GM23338 (cell line): ENCODE data around the gene DHX36. TPM values are rescaled to one million over a fixed set of nuclear protein-coding genes. Genes with fewer than 3 reads are reported as not detected.

Source experiments
- ATAC-seq: fragments of 200-7000 bp; cut with Tn5 transposase; 3 replicates; pipeline ENCODE4 v1.9.1; 2020
- DNase-seq: peaks from one replicate; pipeline ENCODE4 v3.0.0-alpha.2; 2015; ENCODE audit warnings: low spot score
- H2AFZ ChIP-seq: fragments of 200-600 bp; sonication (generic); 2 replicates; pipeline ENCODE4 v1.8.0; 2016; ENCODE audit warnings: antibody characterized with exemption, mild to moderate bottlenecking, moderate library complexity
- H3F3A ChIP-seq: fragments of 200-600 bp; sonication (generic); replicated peaks from 2 replicates; pipeline ENCODE4 v1.8.0; 2017; ENCODE audit warnings: antibody characterized with exemption, mixed run types, low read depth
- H3K27ac ChIP-seq: fragments of 200-600 bp; sonication (generic); 2 replicates; pipeline ENCODE4 v1.6.1; 2016; ENCODE audit warnings: low read depth
- H3K27me3 ChIP-seq: fragments of 200-600 bp; sonication (generic); 2 replicates; pipeline ENCODE4 v1.8.0; 2016; ENCODE audit warnings: mild to moderate bottlenecking, mixed run types, moderate library complexity; ENCODE audit not compliant: insufficient read depth
- H3K36me3 ChIP-seq: fragments of 200-600 bp; sonication (generic); 2 replicates; pipeline ENCODE4 v1.8.0; 2016; ENCODE audit warnings: mild to moderate bottlenecking; ENCODE audit not compliant: insufficient read depth
- H3K4me1 ChIP-seq: fragments of 200-600 bp; sonication (generic); 2 replicates; pipeline ENCODE4 v1.8.0; 2016; ENCODE audit warnings: mild to moderate bottlenecking, moderate library complexity; ENCODE audit not compliant: insufficient read depth
- H3K4me2 ChIP-seq: fragments of 200-600 bp; sonication (generic); 2 replicates; pipeline ENCODE4 v1.7.1; 2017; ENCODE audit warnings: mixed run types
- H3K4me3 ChIP-seq: fragments of 200-600 bp; sonication (generic); 2 replicates; pipeline ENCODE4 v1.6.1; 2016; ENCODE audit warnings: mixed run types
- H3K79me2 ChIP-seq: fragments of 200-600 bp; sonication (generic); replicated peaks from 2 replicates; pipeline ENCODE4 v1.8.0; 2017; ENCODE audit warnings: mild to moderate bottlenecking; ENCODE audit not compliant: insufficient read depth
- H3K9me2 ChIP-seq: fragments of 200-600 bp; sonication (generic); 2 replicates; pipeline ENCODE4 v1.8.0; 2017; ENCODE audit not compliant: insufficient read depth
- H4K20me1 ChIP-seq: fragments of 200-600 bp; sonication (generic); replicated peaks from 2 replicates; pipeline ENCODE4 v1.8.0; 2017; ENCODE audit warnings: mild to moderate bottlenecking; ENCODE audit not compliant: insufficient read depth
- H3K27ac Mint-ChIP-seq: 2 replicates; pipeline ENCODE4 v1.8.0; 2020; ENCODE audit warnings: inconsistent platforms, mild to moderate bottlenecking, moderate library complexity, mixed read lengths
- H3K27me3 Mint-ChIP-seq: 3 replicates; pipeline ENCODE4 v1.8.0; 2022; ENCODE audit warnings: low read depth, mild to moderate bottlenecking, moderate library complexity, mixed read lengths, inconsistent platforms; ENCODE audit not compliant: insufficient read depth, poor library complexity
- H3K36me3 Mint-ChIP-seq: 3 replicates; pipeline ENCODE4 v1.8.0; 2021; ENCODE audit warnings: low read depth, mild to moderate bottlenecking, inconsistent platforms, moderate library complexity, mixed read lengths
- H3K4me1 Mint-ChIP-seq: 3 replicates; pipeline ENCODE4 v1.8.0; 2020; ENCODE audit warnings: mild to moderate bottlenecking, inconsistent platforms, mixed read lengths
- H3K4me3 Mint-ChIP-seq: 3 replicates; pipeline ENCODE4 v1.8.0; 2021; ENCODE audit warnings: moderate library complexity, mild to moderate bottlenecking, inconsistent platforms, mixed read lengths
- H3K9me3 Mint-ChIP-seq: 3 replicates; pipeline ENCODE4 v1.8.0; 2020; ENCODE audit warnings: moderate library complexity, mild to moderate bottlenecking, inconsistent platforms, mixed read lengths
- CREB1 ChIP-seq: fragments of 250-450 bp; sonication (Bioruptor Pico); IDR thresholded peaks from 2 replicates; pipeline ENCODE4 v1.5.0; 2020; ENCODE audit warnings: low read depth, mild to moderate bottlenecking, moderate library complexity
- CTCF ChIP-seq, 2 experiments: fragments of 200-600 bp in 1 of 2; sonication (generic) in 1 of 2; conservative IDR thresholded peaks; 2 replicates each; pipeline versions ENCODE4 v1.5.1 to v1.6.1; 2016 to 2017; ENCODE audit warnings: antibody characterized with exemption in 2 of 2, low read depth in 2 of 2, mild to moderate bottlenecking in 2 of 2, moderate library complexity in 1 of 2
- ETS1 ChIP-seq: IDR thresholded peaks from 2 replicates; pipeline ENCODE4 v1.6.1; 2016; ENCODE audit warnings: antibody characterized with exemption
- EZH2 ChIP-seq: fragments of 200-600 bp; sonication (generic); IDR thresholded peaks from one replicate; pipeline ENCODE4 v1.8.0; 2017; ENCODE audit warnings: antibody characterized with exemption, mild to moderate bottlenecking, low read depth; ENCODE audit not compliant: unreplicated experiment
- EZH2phosphoT487 ChIP-seq: fragments of 200-600 bp; sonication (generic); IDR thresholded peaks from one replicate; pipeline ENCODE4 v1.8.1; 2018; ENCODE audit warnings: antibody characterized with exemption; ENCODE audit not compliant: unreplicated experiment
- JUNB ChIP-seq: IDR thresholded peaks from one replicate; pipeline ENCODE4 v1.6.1; 2016; ENCODE audit warnings: antibody characterized with exemption; ENCODE audit not compliant: unreplicated experiment
- NANOG ChIP-seq: IDR thresholded peaks from 2 replicates; pipeline ENCODE4 v1.6.1; 2016; ENCODE audit warnings: antibody characterized with exemption, borderline replicate concordance
- POLR2AphosphoS5 ChIP-seq: IDR thresholded peaks from 2 replicates; pipeline ENCODE4 v1.6.1; 2016; ENCODE audit warnings: antibody characterized with exemption, low read depth
- REST ChIP-seq: IDR thresholded peaks from one replicate; pipeline ENCODE4 v1.6.1; 2018; ENCODE audit warnings: antibody characterized with exemption; ENCODE audit not compliant: unreplicated experiment
- STAT1 ChIP-seq: IDR thresholded peaks from one replicate; pipeline ENCODE4 v1.6.1; 2016; ENCODE audit warnings: antibody characterized with exemption; ENCODE audit not compliant: unreplicated experiment
- ZNF114 ChIP-seq: fragments of 250-450 bp; sonication (Bioruptor Pico); IDR thresholded peaks from 2 replicates; pipeline ENCODE4 v1.5.0; 2020; ENCODE audit warnings: mild to moderate bottlenecking, moderate library complexity
- ZNF331 ChIP-seq: fragments of 250-450 bp; sonication (Bioruptor Pico); IDR thresholded peaks from 2 replicates; pipeline ENCODE4 v1.5.0; 2020; ENCODE audit warnings: low read depth, mild to moderate bottlenecking, moderate library complexity
- ZNF462 ChIP-seq: fragments of 250-450 bp; sonication (Bioruptor Pico); IDR thresholded peaks from 2 replicates; pipeline ENCODE4 v1.5.0; 2020; ENCODE audit warnings: mild to moderate bottlenecking, moderate library complexity
- polyA plus RNA-seq: library from polyadenylated mRNA; unstranded; fragments of >200 nt; fragmentation: Nextera tagmentation; extraction: Ambion mirVana; gene quantifications from 2 replicates; pipeline ENCODE4 v1.2.1, GENCODE V29; 2016
- total RNA-seq: library from RNA; depleted of rRNA; stranded (reverse); fragments of >200 nt; shearing (Covaris generic); gene quantifications from 2 replicates; pipeline ENCODE4 v1.2.3, GENCODE V29; 2014

The DHX36 gene
- total and polyA plus RNA-seq, 2 experiments from 2014 or later = 103 to 110 TPM

- Histone ChIP-seq H3K9me2 (peaks cover 9% of the 10 kb centered on the region; the same call in 1 of the 2 replicates), H4K20me1 (no peaks in the 10 kb centered on the region), H3K79me2 (no peaks in the 10 kb centered on the region), H3K4me3 (no peak overlapping the region), H3F3A (no peaks in the 10 kb centered on the region), H3K4me1 (no peaks in the 10 kb centered on the region), H2AFZ (no peak overlapping the region), H3K27me3 (no peaks in the 10 kb centered on the region), H3K36me3 (no peaks in the 10 kb centered on the region), H3K4me2 (no peak overlapping the region), H3K27ac (no peak overlapping the region)
- Mint-ChIP-seq H3K4me1 (no peaks in the 10 kb centered on the region), H3K27ac (no peak overlapping the region), H3K4me3 (no peak overlapping the region), H3K9me3 (peaks cover 2% of the 10 kb centered on the region; the same call in 2 of the 3 replicates), H3K36me3 (no peaks in the 10 kb centered on the region), H3K27me3 (no peaks in the 10 kb centered on the region)
- no peak for DNase-seq
- TF ChIP-seq JUNB (no peak), CTCF (conservative IDR thresholded peaks at IDR 0.05; ENCODE audit: low read depth in 2 of 2) (no peak), POLR2AphosphoS5 (no peak), NANOG (no peak), ZNF462 (CRISPR knock-in tag) (no peak), REST (no peak), ZNF331 (CRISPR knock-in tag) (no peak), EZH2phosphoT487 (no peak), CREB1 (CRISPR knock-in tag) (no peak), ETS1 (no peak), EZH2 (no peak), ZNF114 (CRISPR knock-in tag) (no peak), STAT1 (no peak)
- no peak for ATAC-seq
Measured at GRCh38 chr3:154356009-154356408, 31.7 kb upstream of the DHX36 start.
